Neural progenitor cell (in vitro differentiated cells): ENCODE results near the gene INKA2. TPM values are rescaled to one million over a fixed set of nuclear protein-coding genes. Genes with fewer than 3 reads are reported as not detected.

Experiments used
- DNase-seq: peaks from one replicate; pipeline ENCODE4 v3.0.0-alpha.2; 2016; ENCODE audit warnings: low spot score
- H2AFZ ChIP-seq: fragments of 200-600 bp; sonication (generic); replicated peaks from 2 replicates; pipeline ENCODE4 v1.6.1; 2016; ENCODE audit warnings: antibody characterized with exemption
- H3F3A ChIP-seq: fragments of 200-600 bp; sonication (generic); 2 replicates; pipeline ENCODE4 v1.6.1; 2016; ENCODE audit warnings: antibody characterized with exemption, low read depth
- H3K27ac ChIP-seq: fragments of 200-600 bp; sonication (generic); 2 replicates; pipeline ENCODE4 v1.5.1; 2016; ENCODE audit warnings: mild to moderate bottlenecking
- H3K27me3 ChIP-seq: fragments of 200-600 bp; sonication (generic); 2 replicates; pipeline ENCODE4 v1.6.1; 2016; ENCODE audit warnings: mild to moderate bottlenecking, moderate library complexity
- H3K36me3 ChIP-seq: fragments of 200-600 bp; sonication (generic); 2 replicates; pipeline ENCODE4 v1.5.1; 2016
- H3K4me1 ChIP-seq: fragments of 200-600 bp; sonication (generic); 2 replicates; pipeline ENCODE4 v1.6.1; 2016; ENCODE audit warnings: mixed run types
- H3K4me2 ChIP-seq: fragments of 200-600 bp; sonication (generic); 2 replicates; pipeline ENCODE4 v1.6.1; 2016
- H3K4me3 ChIP-seq: fragments of 200-600 bp; sonication (generic); 2 replicates; pipeline ENCODE4 v1.5.1; 2016
- H3K79me2 ChIP-seq: fragments of 200-600 bp; sonication (generic); 2 replicates; pipeline ENCODE4 v1.6.1; 2016; ENCODE audit warnings: low read depth
- H3K9ac ChIP-seq: fragments of 200-600 bp; sonication (generic); 2 replicates; pipeline ENCODE4 v1.6.1; 2016
- H3K9me3 ChIP-seq: fragments of 200-600 bp; sonication (generic); 2 replicates; pipeline ENCODE4 v1.5.1; 2016; ENCODE audit warnings: low read depth
- H4K20me1 ChIP-seq: fragments of 200-600 bp; sonication (generic); 2 replicates; pipeline ENCODE4 v1.6.1; 2016; ENCODE audit warnings: low read depth
- H3K27ac Mint-ChIP-seq: 3 replicates; pipeline ENCODE4 v1.8.0; 2021; ENCODE audit warnings: mixed read lengths
- H3K27me3 Mint-ChIP-seq: 2 replicates; pipeline ENCODE4 v1.8.0; 2022; ENCODE audit warnings: low read depth, mild to moderate bottlenecking, inconsistent platforms, moderate library complexity, mixed read lengths; ENCODE audit not compliant: insufficient read depth
- H3K36me3 Mint-ChIP-seq: 3 replicates; pipeline ENCODE4 v1.8.0; 2021; ENCODE audit warnings: mixed read lengths
- H3K4me1 Mint-ChIP-seq: 3 replicates; pipeline ENCODE4 v1.8.0; 2021; ENCODE audit warnings: mixed read lengths
- H3K4me3 Mint-ChIP-seq: 3 replicates; pipeline ENCODE4 v1.8.0; 2021; ENCODE audit warnings: mild to moderate bottlenecking, moderate library complexity, mixed read lengths
- H3K9me3 Mint-ChIP-seq: 3 replicates; pipeline ENCODE4 v1.8.0; 2020; ENCODE audit warnings: mixed read lengths
- EZH2 ChIP-seq: fragments of 200-600 bp; sonication (generic); IDR thresholded peaks from 2 replicates; pipeline ENCODE4 v1.6.1; 2017; ENCODE audit warnings: antibody characterized with exemption, mild to moderate bottlenecking, moderate library complexity
- EZH2phosphoT487 ChIP-seq: fragments of 200-600 bp; sonication (generic); IDR thresholded peaks from 2 replicates; pipeline ENCODE4 v1.6.1; 2017; ENCODE audit warnings: antibody characterized with exemption
- total RNA-seq: library from RNA; depleted of rRNA; stranded (reverse); fragments of >200 nt; gene quantifications from 2 replicates; pipeline ENCODE4 v1.2.3, GENCODE V29; 2015; ENCODE audit warnings: low replicate concordance
- TF ChIP-seq, protein P1 (sequence below): fragments of 200-600 bp; sonication (generic); IDR thresholded peaks from 2 replicates; pipeline ENCODE4 v1.5.1; 2017; ENCODE audit warnings: antibody characterized with exemption, mild to moderate bottlenecking

INKA2 gene
- total RNA-seq, 1 donor from 2014 or later: not detected

DNA sequence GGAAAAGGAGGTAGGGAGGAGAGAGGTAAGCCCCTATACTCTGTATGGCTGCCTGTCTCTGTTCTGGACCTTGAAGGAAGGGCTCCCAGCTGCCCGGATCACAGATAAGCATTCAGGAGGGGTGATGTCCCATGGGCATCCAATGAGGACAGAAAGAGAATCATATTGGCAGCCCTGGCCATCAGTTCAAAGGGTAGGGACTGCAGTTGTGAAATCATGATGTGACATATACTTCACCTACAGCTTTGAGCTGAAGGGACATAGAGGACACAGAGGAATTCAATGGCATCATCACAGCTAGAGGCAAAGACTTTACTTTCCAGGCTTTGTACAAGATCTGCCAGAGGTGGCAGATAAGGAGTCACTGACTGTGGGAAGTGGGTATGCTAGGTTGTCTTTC lies 38.1 kb upstream of the INKA2 start:
- Histone ChIP-seq H2AFZ (no peak overlapping the region), H3K27me3 (no peaks in the 10 kb centered on the region), H3F3A (no peaks in the 10 kb centered on the region), H3K79me2 (no peaks in the 10 kb centered on the region), H3K4me1 (no peaks in the 10 kb centered on the region), H3K4me3 (no peak overlapping the region), H3K9ac (no peak overlapping the region), H3K36me3 (no peaks in the 10 kb centered on the region), H3K4me2 (no peak overlapping the region), H4K20me1 (no peaks in the 10 kb centered on the region), H3K27ac (no peak overlapping the region), H3K9me3 (no peaks in the 10 kb centered on the region)
- Mint-ChIP-seq H3K9me3 (no peaks in the 10 kb centered on the region), H3K27ac (no peak overlapping the region), H3K36me3 (no peaks in the 10 kb centered on the region), H3K4me1 (peaks cover 8% of the 10 kb centered on the region), H3K4me3 (no peak overlapping the region), H3K27me3 (no peaks in the 10 kb centered on the region)
- DNase-seq: no peak
- TF ChIP-seq, protein P1, sequence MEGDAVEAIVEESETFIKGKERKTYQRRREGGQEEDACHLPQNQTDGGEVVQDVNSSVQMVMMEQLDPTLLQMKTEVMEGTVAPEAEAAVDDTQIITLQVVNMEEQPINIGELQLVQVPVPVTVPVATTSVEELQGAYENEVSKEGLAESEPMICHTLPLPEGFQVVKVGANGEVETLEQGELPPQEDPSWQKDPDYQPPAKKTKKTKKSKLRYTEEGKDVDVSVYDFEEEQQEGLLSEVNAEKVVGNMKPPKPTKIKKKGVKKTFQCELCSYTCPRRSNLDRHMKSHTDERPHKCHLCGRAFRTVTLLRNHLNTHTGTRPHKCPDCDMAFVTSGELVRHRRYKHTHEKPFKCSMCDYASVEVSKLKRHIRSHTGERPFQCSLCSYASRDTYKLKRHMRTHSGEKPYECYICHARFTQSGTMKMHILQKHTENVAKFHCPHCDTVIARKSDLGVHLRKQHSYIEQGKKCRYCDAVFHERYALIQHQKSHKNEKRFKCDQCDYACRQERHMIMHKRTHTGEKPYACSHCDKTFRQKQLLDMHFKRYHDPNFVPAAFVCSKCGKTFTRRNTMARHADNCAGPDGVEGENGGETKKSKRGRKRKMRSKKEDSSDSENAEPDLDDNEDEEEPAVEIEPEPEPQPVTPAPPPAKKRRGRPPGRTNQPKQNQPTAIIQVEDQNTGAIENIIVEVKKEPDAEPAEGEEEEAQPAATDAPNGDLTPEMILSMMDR: no peak
- TF ChIP-seq EZH2 (no peak), EZH2phosphoT487 (no peak)

DNA sequence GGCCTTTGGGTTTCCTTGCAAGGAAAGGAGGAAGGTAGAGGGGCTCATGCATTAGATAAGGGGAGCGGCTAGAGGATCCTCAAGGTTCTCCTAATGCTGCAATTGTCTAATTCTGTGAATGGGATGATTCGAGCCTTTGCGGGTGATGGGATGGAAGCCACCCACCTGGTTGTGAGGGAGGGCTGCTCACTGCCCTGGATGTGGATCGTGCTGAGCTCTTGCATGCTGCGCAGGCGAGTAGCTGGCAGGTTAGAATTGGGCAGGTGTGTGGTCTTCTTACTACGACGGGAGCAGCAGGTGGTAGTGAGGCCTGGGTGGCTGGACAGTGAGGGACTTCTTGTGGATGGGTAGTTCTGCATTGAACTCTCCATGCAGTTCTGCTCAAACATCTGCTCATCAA lies 37.7 kb upstream of the INKA2 start:
- Histone ChIP-seq H3K27ac (no peak overlapping the region), H3K4me2 (no peak overlapping the region), H3K4me1 (no peaks in the 10 kb centered on the region), H3K36me3 (no peaks in the 10 kb centered on the region), H3K9me3 (no peaks in the 10 kb centered on the region), H3K4me3 (no peak overlapping the region), H3K27me3 (no peaks in the 10 kb centered on the region), H2AFZ (no peak overlapping the region), H3F3A (no peaks in the 10 kb centered on the region), H3K9ac (no peak overlapping the region), H4K20me1 (no peaks in the 10 kb centered on the region), H3K79me2 (no peaks in the 10 kb centered on the region)
- H3K9me3 Mint-ChIP-seq: no peaks in the 10 kb centered on the region
- peaks cover 8% of the 10 kb centered on the region for H3K4me1 Mint-ChIP-seq
- TF ChIP-seq, protein P1: no peak
- TF ChIP-seq EZH2: no peak
- no peak for DNase-seq
- H3K27me3 Mint-ChIP-seq: no peaks in the 10 kb centered on the region
- no peaks in the 10 kb centered on the region for H3K36me3 Mint-ChIP-seq
- H3K4me3 Mint-ChIP-seq: no peak overlapping the region
- no peak overlapping the region for H3K27ac Mint-ChIP-seq

GRCh38 chr1:111776391-111776790 lies 37.2 kb upstream of the INKA2 start:
- no peak overlapping the region for H3K9ac ChIP-seq
- no peak overlapping the region for H2AFZ ChIP-seq
- H3K27me3 Mint-ChIP-seq: no peaks in the 10 kb centered on the region
- no peak for DNase-seq
- no peak overlapping the region for H3K4me3 Mint-ChIP-seq
- no peak overlapping the region for H3K27ac Mint-ChIP-seq
- H3K9me3 Mint-ChIP-seq: no peaks in the 10 kb centered on the region
- H3K9me3 ChIP-seq: no peaks in the 10 kb centered on the region
- no peaks in the 10 kb centered on the region for H3K36me3 ChIP-seq
- no peaks in the 10 kb centered on the region for H4K20me1 ChIP-seq
- no peaks in the 10 kb centered on the region for H3K4me1 ChIP-seq
- no peaks in the 10 kb centered on the region for H3K79me2 ChIP-seq
- no peaks in the 10 kb centered on the region for H3K27me3 ChIP-seq
- TF ChIP-seq EZH2 (no peak), EZH2phosphoT487 (no peak)
- TF ChIP-seq, protein P1: no peak
- no peaks in the 10 kb centered on the region for H3K36me3 Mint-ChIP-seq
- no peaks in the 10 kb centered on the region for H3F3A ChIP-seq
- no peak overlapping the region for H3K27ac ChIP-seq
- peaks cover 8% of the 10 kb centered on the region for H3K4me1 Mint-ChIP-seq
- H3K4me2 ChIP-seq: no peak overlapping the region
- H3K4me3 ChIP-seq: no peak overlapping the region

DNA sequence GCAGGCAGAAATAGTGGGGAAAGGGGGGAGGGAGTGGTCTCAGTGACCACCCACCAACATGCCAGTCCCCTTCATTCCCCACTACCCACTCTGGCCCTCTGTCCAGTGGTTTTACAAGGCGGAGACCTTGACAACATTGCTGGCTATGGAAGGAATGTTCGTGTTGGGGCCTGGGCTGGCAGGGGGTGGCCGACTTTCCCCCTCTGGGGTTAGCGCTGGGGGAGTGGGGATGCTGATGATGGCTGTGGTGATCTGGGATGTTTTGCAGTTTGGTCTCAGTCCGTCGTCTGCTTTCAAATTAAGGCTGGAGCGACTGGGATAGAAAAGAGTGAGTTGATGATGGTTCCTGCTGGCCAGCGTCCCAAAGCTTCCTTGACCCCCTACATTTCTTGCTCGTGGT lies 36.8 kb upstream of the INKA2 start:
- no peak for TF ChIP-seq EZH2phosphoT487
- no peak overlapping the region for H3K27ac ChIP-seq
- no peak overlapping the region for H2AFZ ChIP-seq
- Mint-ChIP-seq H3K4me3 (no peak overlapping the region), H3K27ac (no peak overlapping the region), H3K36me3 (no peaks in the 10 kb centered on the region), H3K4me1 (peaks cover 8% of the 10 kb centered on the region), H3K9me3 (no peaks in the 10 kb centered on the region), H3K27me3 (no peaks in the 10 kb centered on the region)
- H3K27me3 ChIP-seq: no peaks in the 10 kb centered on the region
- H3K79me2 ChIP-seq: no peaks in the 10 kb centered on the region
- H3K9ac ChIP-seq: no peak overlapping the region
- no peaks in the 10 kb centered on the region for H4K20me1 ChIP-seq
- no peaks in the 10 kb centered on the region for H3F3A ChIP-seq
- no peak overlapping the region for H3K4me3 ChIP-seq
- DNase-seq: no peak
- no peaks in the 10 kb centered on the region for H3K4me1 ChIP-seq
- no peaks in the 10 kb centered on the region for H3K9me3 ChIP-seq
- no peak overlapping the region for H3K4me2 ChIP-seq
- H3K36me3 ChIP-seq: no peaks in the 10 kb centered on the region
